GM20000 (cell line): ENCODE data around the gene PABPN1L.

ENCODE experiments used
- DNase-seq: peaks from one replicate; pipeline ENCODE4 v3.0.0; 2012; ENCODE audit warnings: low spot score
- TF ChIP-seq, protein P1 (sequence below): IDR thresholded peaks from 2 replicates; pipeline ENCODE4 v1.5.1; 2012; ENCODE audit warnings: mild to moderate bottlenecking, control low read depth; ENCODE audit errors: extremely low read depth, missing control alignments

Gene PABPN1L

DNA sequence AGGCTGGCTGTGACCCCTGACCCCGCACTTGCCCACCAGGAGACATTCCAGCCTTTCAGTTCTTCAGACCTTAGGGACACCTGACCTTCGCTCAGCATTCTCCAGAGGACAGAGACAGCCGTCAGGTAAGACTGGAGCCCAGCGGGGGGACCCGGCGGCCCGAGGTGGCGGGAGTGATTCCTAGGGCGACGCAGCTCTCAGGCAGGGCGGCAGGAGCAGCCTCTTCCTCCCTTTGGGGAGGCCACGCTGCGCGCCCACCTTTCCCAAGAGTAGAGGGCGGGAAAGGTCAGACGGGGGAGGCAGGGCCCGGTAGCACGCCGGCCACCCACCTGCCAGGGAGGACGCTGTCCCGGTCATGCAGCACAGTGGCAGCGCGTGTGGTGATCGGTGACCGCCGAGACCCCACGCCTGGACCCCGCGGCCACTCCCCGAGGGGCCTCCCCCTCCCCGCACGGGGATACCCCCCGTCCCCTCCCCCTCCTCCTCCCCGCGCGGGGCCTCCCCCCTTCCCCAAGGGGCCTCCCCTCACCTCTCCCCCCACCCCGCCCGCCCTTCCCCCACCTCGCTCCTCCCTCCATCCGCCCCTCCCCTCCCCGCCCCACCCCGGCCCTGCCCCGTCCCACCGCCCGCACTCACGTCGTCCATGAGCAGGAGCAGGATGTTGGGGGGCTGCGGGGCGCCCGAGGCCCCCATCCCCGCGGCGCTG is 10.2 kb downstream of the PABPN1L start:
- TF ChIP-seq, protein P1, sequence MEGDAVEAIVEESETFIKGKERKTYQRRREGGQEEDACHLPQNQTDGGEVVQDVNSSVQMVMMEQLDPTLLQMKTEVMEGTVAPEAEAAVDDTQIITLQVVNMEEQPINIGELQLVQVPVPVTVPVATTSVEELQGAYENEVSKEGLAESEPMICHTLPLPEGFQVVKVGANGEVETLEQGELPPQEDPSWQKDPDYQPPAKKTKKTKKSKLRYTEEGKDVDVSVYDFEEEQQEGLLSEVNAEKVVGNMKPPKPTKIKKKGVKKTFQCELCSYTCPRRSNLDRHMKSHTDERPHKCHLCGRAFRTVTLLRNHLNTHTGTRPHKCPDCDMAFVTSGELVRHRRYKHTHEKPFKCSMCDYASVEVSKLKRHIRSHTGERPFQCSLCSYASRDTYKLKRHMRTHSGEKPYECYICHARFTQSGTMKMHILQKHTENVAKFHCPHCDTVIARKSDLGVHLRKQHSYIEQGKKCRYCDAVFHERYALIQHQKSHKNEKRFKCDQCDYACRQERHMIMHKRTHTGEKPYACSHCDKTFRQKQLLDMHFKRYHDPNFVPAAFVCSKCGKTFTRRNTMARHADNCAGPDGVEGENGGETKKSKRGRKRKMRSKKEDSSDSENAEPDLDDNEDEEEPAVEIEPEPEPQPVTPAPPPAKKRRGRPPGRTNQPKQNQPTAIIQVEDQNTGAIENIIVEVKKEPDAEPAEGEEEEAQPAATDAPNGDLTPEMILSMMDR: no peak
- no peak for DNase-seq

DNA sequence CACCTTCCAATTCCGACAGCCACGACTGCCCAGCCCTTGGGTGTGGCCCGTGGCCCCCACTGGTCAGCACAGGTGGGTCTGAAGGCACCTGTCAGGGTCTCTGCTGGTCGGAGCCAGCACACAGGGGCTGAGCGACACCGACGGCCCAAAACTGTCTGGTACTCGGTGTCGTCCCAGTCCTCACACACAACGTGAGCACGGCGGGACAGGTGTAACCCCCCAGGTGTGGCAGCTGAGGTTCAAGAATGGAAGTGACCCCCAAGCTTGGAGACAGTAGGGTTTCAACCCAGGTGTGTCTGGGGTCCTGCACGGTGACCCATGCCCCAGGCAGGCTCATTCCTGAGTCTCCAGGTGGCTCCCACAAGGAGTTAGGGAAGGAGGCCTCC is 10.7 kb downstream of the PABPN1L start:
- TF ChIP-seq, protein P1: no peak
- no peak for DNase-seq

DNA sequence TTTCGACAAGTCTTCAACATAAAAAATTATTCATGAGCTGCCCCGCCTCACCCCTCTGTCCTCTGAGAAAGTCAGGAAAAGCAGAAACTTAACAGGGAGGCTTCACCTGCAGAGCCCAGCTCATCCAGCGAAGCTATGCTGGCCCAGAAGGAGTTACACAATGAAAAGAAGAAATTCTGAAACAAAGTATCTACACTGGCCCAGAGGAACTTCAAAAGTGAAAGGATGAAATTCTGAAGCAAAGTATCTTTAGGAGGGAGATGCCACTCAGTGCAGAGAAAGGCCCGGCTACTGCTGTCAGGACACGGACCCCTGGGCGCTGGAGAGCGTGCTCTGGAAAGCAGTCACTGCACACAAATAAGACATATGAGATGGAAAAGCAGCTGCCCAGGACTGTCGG is 11.3 kb downstream of the PABPN1L start:
- TF ChIP-seq, protein P1: no peak

GRCh38 chr16:88854306-88855111 is 12.0 kb downstream of the PABPN1L start:
- peak; percentile 82 for DNase-seq
- TF ChIP-seq, protein P1: no peak

More for the DNA sequence above, 11.3 kb downstream of the PABPN1L start:
- DNase-seq: no peak

- DNase-seq: no peak
- TF ChIP-seq, protein P1: no peak
These were observed 13.0 kb downstream of the PABPN1L start for GRCh38 chr16:88853325-88853941.

DNA sequence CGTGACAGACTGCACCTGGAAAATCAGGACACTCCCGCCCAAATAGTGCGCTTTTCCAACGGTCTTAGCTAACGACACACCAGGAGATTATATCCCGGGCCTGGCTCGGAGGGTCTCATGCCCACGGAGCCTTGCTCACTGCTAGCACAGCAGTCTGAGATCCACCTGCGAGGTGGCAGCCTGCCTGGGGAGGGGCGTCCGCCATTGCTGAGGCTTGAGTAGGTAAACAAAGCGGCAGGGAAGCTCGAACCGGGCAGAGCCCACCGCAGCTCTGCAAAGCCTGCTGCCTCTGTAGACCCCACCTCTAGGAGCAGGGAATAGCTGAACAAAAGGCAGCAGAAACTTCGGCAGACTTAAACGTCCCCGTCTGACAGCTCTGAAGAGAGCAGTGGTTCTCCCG is 14.8 kb downstream of the PABPN1L start:
- DNase-seq: no peak
- TF ChIP-seq, protein P1: no peak

DNA sequence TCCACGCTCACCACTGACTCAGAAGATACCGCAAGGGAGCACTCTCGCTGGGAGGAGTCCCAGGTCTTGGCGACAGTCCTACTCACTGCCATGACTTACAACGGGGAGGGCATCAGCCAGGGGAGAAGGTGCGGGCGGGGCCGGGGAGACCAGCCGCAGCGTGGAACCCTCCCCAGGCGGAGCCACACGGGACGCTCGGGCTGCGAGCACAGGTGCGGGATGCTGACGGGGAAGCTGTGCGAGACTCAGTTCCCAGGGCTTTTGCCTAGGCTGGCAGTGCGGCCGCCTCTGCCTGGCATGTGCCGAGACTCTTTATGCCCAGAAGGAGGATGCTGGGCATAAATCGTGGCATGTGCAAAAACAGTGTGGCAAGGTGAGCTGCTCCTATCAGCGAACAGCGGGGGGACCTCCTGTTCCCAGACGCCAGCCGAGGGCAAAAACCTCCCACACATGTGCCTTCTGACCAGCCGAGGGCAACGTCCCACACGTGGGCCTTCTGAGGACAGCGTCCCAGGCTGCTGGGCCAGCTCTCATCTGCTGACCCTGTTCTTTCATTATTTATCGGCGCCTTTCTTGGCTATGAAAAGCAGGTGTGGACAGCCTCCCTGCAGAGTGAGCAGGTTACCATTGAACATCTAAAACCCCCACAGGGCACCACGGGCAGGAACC is 15.8 kb downstream of the PABPN1L start:
- TF ChIP-seq, protein P1: no peak
- DNase-seq: no peak
